Common myeloid progenitor, CD34-positive (primary cell): Measurements from ENCODE around the gene VSNL1.
A peak's percentile ranks its signal among the peaks of the same experiment; 100 is the strongest.

Experiments used
- CTCF ChIA-PET: fragments of 350-600 bp; sonication (Branson Sonifier 250); formaldehyde crosslinking; loops from one replicate; lab custom pipeline; 2021; ENCODE audit warnings: antibody characterized with exemption; lab: Charles Lee
- POLR2A ChIA-PET: fragments of 350-600 bp; sonication (Branson Sonifier 250); formaldehyde crosslinking; loops from one replicate; lab custom pipeline; 2021; ENCODE audit warnings: antibody characterized with exemption; lab: Charles Lee
- DNase-seq, 3 donors: peaks; one replicate each; pipeline versions ENCODE4 v3.0.0 to v3.0.0-alpha.2; 2013
- H3K27ac ChIP-seq, 2 experiments: 1 replicate in 1 of 2; 2 replicates in 1 of 2; pipeline ENCODE4 v1.7.0; 2013; ENCODE audit warnings: inconsistent platforms in 2 of 2, low read length in 2 of 2, mild to moderate bottlenecking in 2 of 2, low read depth in 1 of 2, moderate library complexity in 1 of 2; ENCODE audit not compliant: severe bottlenecking in 2 of 2, insufficient read depth in 1 of 2, poor library complexity in 1 of 2
- H3K27me3 ChIP-seq, 5 experiments: replicated peaks in 2 of 5; 1 replicate in 3 of 5; 2 replicates in 2 of 5; pipeline versions ENCODE4 v1.6.1 to v1.7.0; 2013; ENCODE audit warnings: low read length in 4 of 5, mild to moderate bottlenecking in 2 of 5, moderate library complexity in 2 of 5, inconsistent platforms in 1 of 5; ENCODE audit not compliant: insufficient read depth in 5 of 5, control insufficient read depth in 4 of 5
- H3K36me3 ChIP-seq, 4 experiments: 1 replicate in 2 of 4; 2 replicates in 2 of 4; pipeline versions ENCODE4 v1.6.1 to v1.7.0; 2013; ENCODE audit warnings: low read length in 3 of 4, control low read depth in 1 of 4, mild to moderate bottlenecking in 1 of 4; ENCODE audit not compliant: control insufficient read depth in 4 of 4, insufficient read depth in 4 of 4
- H3K4me1 ChIP-seq, 4 experiments: 1 replicate in 3 of 4; 2 replicates in 1 of 4; pipeline versions ENCODE4 v1.6.1 to v1.7.1; 2013; ENCODE audit warnings: low read length in 3 of 4, mild to moderate bottlenecking in 3 of 4, control low read depth in 1 of 4, inconsistent platforms in 1 of 4, moderate library complexity in 1 of 4; ENCODE audit not compliant: control insufficient read depth in 4 of 4, insufficient read depth in 4 of 4; ENCODE audit errors: control extremely low read depth in 1 of 4
- H3K4me3 ChIP-seq, 7 experiments: 1 replicate in 4 of 7; 2 replicates in 3 of 7; pipeline versions ENCODE4 v1.5.1 to v1.7.0; 2013; ENCODE audit warnings: mild to moderate bottlenecking in 7 of 7, low read length in 6 of 7, moderate library complexity in 6 of 7, inconsistent platforms in 2 of 7, low read depth in 2 of 7, control low read depth in 1 of 7; ENCODE audit not compliant: insufficient read depth in 4 of 7, control insufficient read depth in 1 of 7; ENCODE audit errors: extremely low read depth in 1 of 7
- H3K9me3 ChIP-seq, 5 experiments: 1 replicate in 4 of 5; 2 replicates in 1 of 5; pipeline versions ENCODE4 v1.6.1 to v1.7.1; 2013; ENCODE audit warnings: low read length in 4 of 5, mild to moderate bottlenecking in 2 of 5, inconsistent platforms in 1 of 5, low read depth in 1 of 5, moderate library complexity in 1 of 5; ENCODE audit not compliant: control insufficient read depth in 4 of 5, insufficient read depth in 2 of 5; ENCODE audit errors: control extremely low read depth in 1 of 5
- WGBS: methylation state at CpG from one replicate; pipeline ENCODE4 v1.1.5; 2013; ENCODE audit not compliant: insufficient coverage; 5-methylcytosine and 5-hydroxymethylcytosine counted together

VSNL1 gene

DNA sequence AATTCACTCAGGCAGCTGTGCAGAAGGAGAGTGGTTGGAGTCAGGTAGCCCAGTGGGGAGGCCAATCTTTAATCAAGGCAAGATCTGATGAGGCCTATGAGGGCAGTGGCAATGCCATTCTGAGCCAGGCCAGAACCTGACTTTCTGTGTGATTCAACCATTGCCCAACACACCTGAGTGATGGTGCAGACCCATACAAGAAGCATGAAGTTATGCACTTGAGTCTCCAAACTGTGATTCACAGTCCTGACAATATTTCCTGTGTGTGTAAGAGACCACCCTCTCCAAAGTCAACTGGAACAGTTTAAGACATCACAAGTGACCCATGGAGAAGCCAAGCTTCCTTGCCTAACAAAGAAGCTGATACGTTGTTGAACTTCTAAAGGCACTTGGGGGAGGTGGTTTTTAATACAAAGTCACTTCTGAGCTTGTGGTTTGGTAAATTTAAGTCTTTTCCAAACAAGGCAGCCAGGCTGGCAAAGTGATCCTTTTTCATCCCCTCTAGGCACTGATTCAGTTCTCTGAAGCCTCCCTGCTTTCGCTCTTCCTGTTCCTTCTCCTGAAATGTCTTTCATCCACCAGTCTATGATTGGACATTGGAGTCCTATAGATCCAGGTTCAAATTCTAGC lies 49.0 kb downstream of the VSNL1 start:
- 100% methylated on average over 2 of the region's 2 CpGs for WGBS
- Histone ChIP-seq H3K27ac (no peak overlapping the region), H3K4me1 (no peaks in the 10 kb centered on the region), H3K4me3 (no peak overlapping the region), H3K9me3 (peaks cover 0 to 4% (median 0%) of the 10 kb centered on the region in 5 experiments), H3K36me3 (no peaks in the 10 kb centered on the region), H3K27me3 (peaks cover 0 to 3% (median 0%) of the 10 kb centered on the region in 5 experiments)
- ChIA-PET CTCF (no interaction called here), POLR2A (no interaction called here)
- DNase-seq = no peak

DNA sequence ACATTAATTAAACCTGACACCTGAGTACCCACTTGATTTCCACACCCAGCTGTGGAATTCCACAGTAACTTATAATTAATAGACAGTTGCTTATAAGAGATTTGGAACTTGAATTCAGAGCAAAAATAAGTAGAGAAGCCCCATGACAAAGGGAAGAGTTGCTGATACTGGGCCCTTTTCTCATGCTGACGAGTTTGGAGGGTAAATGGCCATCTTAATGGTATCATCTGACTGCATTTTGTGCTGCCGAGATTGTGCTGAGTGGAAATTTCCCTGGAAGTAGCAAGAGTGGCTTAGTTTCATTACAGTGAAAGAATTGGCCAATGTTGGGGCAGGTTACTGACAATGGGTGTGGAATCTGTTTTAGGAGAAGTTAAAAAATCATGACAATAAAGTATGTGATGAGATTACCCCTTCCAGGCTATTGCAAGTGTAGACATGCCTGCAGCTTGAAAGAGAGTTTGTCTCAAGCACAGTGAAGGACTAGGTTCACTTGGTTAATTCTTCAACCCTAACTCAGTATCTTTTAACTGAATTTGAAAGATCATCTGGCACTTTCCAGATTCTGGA lies 49.9 kb downstream of the VSNL1 start:
- Histone ChIP-seq H3K4me3 (no peak overlapping the region), H3K27ac (no peak overlapping the region), H3K27me3 (peaks cover 0 to 3% (median 0%) of the 10 kb centered on the region in 5 experiments), H3K4me1 (no peaks in the 10 kb centered on the region), H3K9me3 (peaks cover 0 to 4% (median 0%) of the 10 kb centered on the region in 5 experiments), H3K36me3 (no peaks in the 10 kb centered on the region)
- WGBS = 100% methylated on average over 2 of the region's 2 CpGs
- ChIA-PET CTCF (no interaction called here), POLR2A (no interaction called here)
- DNase-seq = no peak

DNA sequence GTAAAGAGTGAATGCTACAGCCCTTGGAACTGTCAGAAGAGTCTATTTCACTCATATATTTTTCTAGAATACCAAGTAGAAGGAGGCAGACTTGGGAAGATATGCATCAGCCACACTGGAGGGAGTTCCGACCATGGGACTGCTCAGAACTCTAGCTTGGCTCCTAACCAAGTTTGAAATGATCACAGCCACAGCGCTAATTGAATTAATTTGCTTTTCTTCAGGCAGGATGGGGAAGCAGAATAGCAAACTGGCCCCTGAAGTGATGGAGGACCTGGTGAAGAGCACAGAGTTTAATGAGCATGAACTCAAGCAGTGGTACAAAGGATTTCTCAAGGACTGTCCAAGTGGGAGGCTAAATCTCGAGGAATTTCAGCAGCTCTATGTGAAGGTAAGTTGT lies 51.4 kb downstream of the VSNL1 start:
- 100% methylated on average over 2 of the region's 3 CpGs for WGBS
- H3K4me3 ChIP-seq = no peak overlapping the region
- H3K36me3 ChIP-seq = no peaks in the 10 kb centered on the region
- peaks cover 0 to 3% (median 0%) of the 10 kb centered on the region in 5 experiments for H3K27me3 ChIP-seq
- POLR2A ChIA-PET = interaction anchor here (0.7 kb wide), 1 partner anchor 217 kb away, joined by 7 read pairs; no protein-coding TSS in a partner anchor
- peaks cover 0 to 4% (median 0%) of the 10 kb centered on the region in 5 experiments for H3K9me3 ChIP-seq
- H3K27ac ChIP-seq = no peak overlapping the region
- H3K4me1 ChIP-seq = no peaks in the 10 kb centered on the region
- CTCF ChIA-PET = no interaction called here
- DNase-seq = no peak

DNA sequence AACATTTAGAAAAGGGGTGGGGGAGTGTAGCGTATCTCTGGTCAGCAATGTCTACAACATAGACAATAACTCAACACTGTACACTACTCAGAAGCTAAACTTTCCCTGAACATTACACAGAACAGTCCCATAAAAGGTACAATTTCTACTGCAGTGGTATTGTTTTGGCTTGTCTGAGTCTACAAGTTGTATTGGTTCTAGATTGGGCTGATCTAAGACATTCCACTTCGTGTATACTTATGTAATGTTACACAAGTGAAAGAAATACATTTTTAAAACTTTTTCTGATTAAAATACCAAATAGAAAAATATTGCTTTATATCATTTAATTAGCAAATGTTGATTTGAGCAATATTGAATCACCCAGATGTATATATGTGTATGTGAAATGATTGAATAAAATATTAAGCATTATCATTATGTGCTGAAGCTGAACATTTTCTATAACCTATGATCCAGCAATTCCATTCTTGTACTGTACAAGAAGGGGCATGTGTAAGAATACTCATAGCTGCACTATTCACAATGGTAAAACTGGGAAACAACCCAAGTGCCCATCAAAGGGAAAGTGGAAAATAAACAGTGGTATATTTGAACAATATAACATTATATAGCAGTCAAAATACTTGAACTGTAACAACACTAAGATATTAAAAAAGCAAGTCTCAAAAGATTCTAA lies 52.4 kb downstream of the VSNL1 start:
- no peaks in the 10 kb centered on the region for H3K4me1 ChIP-seq
- peaks cover 0 to 3% (median 0%) of the 10 kb centered on the region in 5 experiments for H3K27me3 ChIP-seq
- ChIA-PET CTCF (no interaction called here), POLR2A (interaction anchor here (0.7 kb wide), 1 partner anchor 218 kb away, joined by 7 read pairs; no protein-coding TSS in a partner anchor)
- H3K36me3 ChIP-seq = no peaks in the 10 kb centered on the region
- H3K9me3 ChIP-seq = peaks cover 0 to 3% (median 0%) of the 10 kb centered on the region in 5 experiments
- WGBS = no CpG with 5 or more reads among the region's 2 CpGs
- H3K27ac ChIP-seq = no peak overlapping the region
- no peak overlapping the region for H3K4me3 ChIP-seq
- DNase-seq = no peak

DNA sequence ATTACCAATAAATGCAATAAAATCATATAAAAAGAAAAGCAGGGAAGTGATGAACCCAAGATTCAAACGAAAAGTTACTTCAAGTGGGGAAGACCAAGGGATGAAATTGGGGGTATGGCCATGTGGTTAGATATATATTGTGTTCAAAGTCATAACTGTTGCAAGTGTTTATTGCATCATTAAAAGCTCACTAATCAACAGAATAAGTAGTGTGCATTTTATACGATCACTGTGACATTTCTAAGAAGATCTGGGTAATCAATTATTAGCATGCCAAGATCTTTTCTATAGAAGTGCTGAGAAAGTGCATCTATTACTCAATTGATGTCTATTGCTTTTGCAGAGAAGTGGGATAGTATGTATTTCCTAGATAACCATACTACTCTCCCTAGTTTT lies 52.9 kb downstream of the VSNL1 start:
- Histone ChIP-seq H3K4me3 (no peak overlapping the region), H3K9me3 (no peaks in the 10 kb centered on the region), H3K27ac (no peak overlapping the region), H3K27me3 (peaks cover 0 to 3% (median 0%) of the 10 kb centered on the region in 5 experiments), H3K4me1 (no peaks in the 10 kb centered on the region), H3K36me3 (no peaks in the 10 kb centered on the region)
- DNase-seq = no peak
- ChIA-PET POLR2A (no interaction called here), CTCF (no interaction called here)
- 100% methylated on average over 1 of the region's 2 CpGs for WGBS

DNA sequence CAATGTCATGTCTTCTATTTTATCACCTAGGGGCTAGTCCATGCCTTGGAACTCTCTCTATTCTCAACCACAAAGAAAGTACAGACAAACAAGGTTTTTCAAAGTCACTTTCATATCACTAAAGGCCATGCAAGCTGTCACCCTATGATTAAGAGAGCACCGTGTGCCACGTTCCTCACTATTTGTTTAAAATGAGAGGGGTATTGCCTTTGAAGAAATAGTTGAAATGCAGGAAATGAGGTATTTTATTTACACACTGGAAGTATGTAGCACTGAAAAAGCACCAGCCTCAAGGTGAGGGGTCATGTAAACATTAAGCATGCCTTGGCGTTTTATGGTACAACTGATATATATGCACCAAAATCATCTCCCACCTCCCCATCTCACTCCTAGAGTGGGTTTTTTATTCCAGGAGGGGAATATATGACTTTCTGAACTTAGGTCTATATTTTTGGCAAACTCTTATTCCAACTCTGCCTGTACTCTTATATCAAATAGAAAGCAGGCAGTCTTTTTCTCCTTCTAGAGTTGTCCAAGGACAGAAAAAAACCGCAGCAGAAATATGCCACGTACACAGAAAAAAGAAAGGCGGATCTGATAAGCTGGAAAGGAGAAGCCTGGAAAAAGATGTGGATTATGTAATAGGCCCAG lies 53.5 kb downstream of the VSNL1 start:
- H3K9me3 ChIP-seq = no peaks in the 10 kb centered on the region
- WGBS = 78% methylated on average over 4 of the region's 6 CpGs
- H3K36me3 ChIP-seq = no peaks in the 10 kb centered on the region
- ChIA-PET POLR2A (no interaction called here), CTCF (no interaction called here)
- H3K4me3 ChIP-seq = no peak overlapping the region
- peaks cover 0 to 3% (median 0%) of the 10 kb centered on the region in 5 experiments for H3K27me3 ChIP-seq
- no peak overlapping the region for H3K27ac ChIP-seq
- peak in 2 of 3 donors; percentile 3 to 24 for DNase-seq
- H3K4me1 ChIP-seq = no peaks in the 10 kb centered on the region
